Endodermal cell (in vitro differentiated cells): Measurements from ENCODE around the gene CFAP52. TPM values are rescaled to one million over a fixed set of nuclear protein-coding genes. Genes with fewer than 3 reads are reported as not detected.
"Not testable (repeated sequence)": the region's sequence is repeated elsewhere in the genome, so short reads cannot be mapped to it uniquely, and the experiment has no call there.

Experiments
- DNase-seq: peaks from one replicate; pipeline ENCODE4 v3.0.0-alpha.2; 2017
- H3K27ac ChIP-seq: 2 replicates; pipeline ENCODE4 v1.5.1; 2013; ENCODE audit warnings: mild to moderate bottlenecking, low read depth, low read length, moderate library complexity
- H3K27me3 ChIP-seq: 2 replicates; pipeline ENCODE4 v1.6.1; 2013; ENCODE audit warnings: mild to moderate bottlenecking, low read length, moderate library complexity; ENCODE audit not compliant: insufficient read depth, control insufficient read depth, poor library complexity, severe bottlenecking
- H3K36me3 ChIP-seq: 2 replicates; pipeline ENCODE4 v1.7.0; 2013; ENCODE audit warnings: mild to moderate bottlenecking, low read length, moderate library complexity; ENCODE audit not compliant: control insufficient read depth, insufficient read depth
- H3K4me1 ChIP-seq: one replicate; pipeline ENCODE4 v1.7.0; 2013; ENCODE audit warnings: low read length; ENCODE audit not compliant: control insufficient read depth, insufficient read depth
- H3K4me3 ChIP-seq: 2 replicates; pipeline ENCODE4 v1.5.1; 2013; ENCODE audit warnings: mild to moderate bottlenecking, low read length, moderate library complexity
- H3K9ac ChIP-seq: 2 replicates; pipeline ENCODE4 v1.6.1; 2013; ENCODE audit warnings: mild to moderate bottlenecking, low read length, moderate library complexity; ENCODE audit not compliant: poor library complexity, severe bottlenecking; ENCODE audit errors: extremely low read depth
- H3K9me3 ChIP-seq: 2 replicates; pipeline ENCODE4 v1.6.1; 2013; ENCODE audit warnings: mild to moderate bottlenecking, low read length, moderate library complexity; ENCODE audit not compliant: control insufficient read depth
- H3K27ac Mint-ChIP-seq: 2 replicates; pipeline ENCODE4 v1.8.0; 2020; ENCODE audit warnings: mixed read lengths
- H3K27me3 Mint-ChIP-seq: 2 replicates; pipeline ENCODE4 v1.8.0; 2021; ENCODE audit warnings: mild to moderate bottlenecking, mixed read lengths; ENCODE audit not compliant: insufficient read depth
- H3K36me3 Mint-ChIP-seq: 2 replicates; pipeline ENCODE4 v1.8.0; 2020; ENCODE audit warnings: low read depth, mixed read lengths
- H3K4me1 Mint-ChIP-seq: 2 replicates; pipeline ENCODE4 v1.8.0; 2020; ENCODE audit warnings: mixed read lengths
- H3K4me3 Mint-ChIP-seq: 2 replicates; pipeline ENCODE4 v1.8.0; 2020; ENCODE audit warnings: mild to moderate bottlenecking, moderate library complexity, mixed read lengths
- H3K9me3 Mint-ChIP-seq: 2 replicates; pipeline ENCODE4 v1.8.0; 2020; ENCODE audit warnings: mild to moderate bottlenecking, mixed read lengths
- WGBS, 2 experiments: methylation state at CpG; one replicate each; pipeline versions ENCODE4 v1.1.5 to v1.1.7; 2013; ENCODE audit warnings: missing lambda C conversion rate in 2 of 2, mixed read lengths in 1 of 2; ENCODE audit not compliant: insufficient coverage in 1 of 2, insufficient read length in 1 of 2; 5-methylcytosine and 5-hydroxymethylcytosine counted together
- total RNA-seq, 2 donors: library from RNA; stranded (reverse); fragmentation: NEBNext Ultra II Directional in 1 of 2; extraction: Animal tissue kit (Norgen Biotek cat#: 25700) in 1 of 2; gene quantifications; 2 replicates in 1 of 2; 3 replicates in 1 of 2; pipeline ENCODE4 v1.2.1, GENCODE V29; 2021
- TF ChIP-seq, protein P1 (sequence below): fragments of 200-600 bp; sonication (generic); conservative IDR thresholded peaks from 2 replicates; pipeline ENCODE4 v1.5.0; 2021; ENCODE audit warnings: antibody characterized with exemption, mild to moderate bottlenecking

CFAP52 gene
- total RNA-seq, 2 donors from 2014 or later: 0.29 to 0.51 TPM

- Histone ChIP-seq H3K4me3 (no peak overlapping the region), H3K9me3 (no peaks in the 10 kb centered on the region), H3K36me3 (no peaks in the 10 kb centered on the region), H3K27ac (no peak overlapping the region), H3K27me3 (no peaks in the 10 kb centered on the region), H3K4me1 (no peaks in the 10 kb centered on the region), H3K9ac (no peak overlapping the region)
- no peak overlapping the region for H3K27ac Mint-ChIP-seq
- no peak for DNase-seq
- H3K4me1 Mint-ChIP-seq: no peaks in the 10 kb centered on the region
- H3K4me3 Mint-ChIP-seq: no peak overlapping the region
- H3K36me3 Mint-ChIP-seq: no peaks in the 10 kb centered on the region
- H3K27me3 Mint-ChIP-seq: no peaks in the 10 kb centered on the region
- TF ChIP-seq, protein P1, sequence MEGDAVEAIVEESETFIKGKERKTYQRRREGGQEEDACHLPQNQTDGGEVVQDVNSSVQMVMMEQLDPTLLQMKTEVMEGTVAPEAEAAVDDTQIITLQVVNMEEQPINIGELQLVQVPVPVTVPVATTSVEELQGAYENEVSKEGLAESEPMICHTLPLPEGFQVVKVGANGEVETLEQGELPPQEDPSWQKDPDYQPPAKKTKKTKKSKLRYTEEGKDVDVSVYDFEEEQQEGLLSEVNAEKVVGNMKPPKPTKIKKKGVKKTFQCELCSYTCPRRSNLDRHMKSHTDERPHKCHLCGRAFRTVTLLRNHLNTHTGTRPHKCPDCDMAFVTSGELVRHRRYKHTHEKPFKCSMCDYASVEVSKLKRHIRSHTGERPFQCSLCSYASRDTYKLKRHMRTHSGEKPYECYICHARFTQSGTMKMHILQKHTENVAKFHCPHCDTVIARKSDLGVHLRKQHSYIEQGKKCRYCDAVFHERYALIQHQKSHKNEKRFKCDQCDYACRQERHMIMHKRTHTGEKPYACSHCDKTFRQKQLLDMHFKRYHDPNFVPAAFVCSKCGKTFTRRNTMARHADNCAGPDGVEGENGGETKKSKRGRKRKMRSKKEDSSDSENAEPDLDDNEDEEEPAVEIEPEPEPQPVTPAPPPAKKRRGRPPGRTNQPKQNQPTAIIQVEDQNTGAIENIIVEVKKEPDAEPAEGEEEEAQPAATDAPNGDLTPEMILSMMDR: no peak
- peaks cover 4% of the 10 kb centered on the region for H3K9me3 Mint-ChIP-seq
- 84 to 94% methylated on average over 2 to 4 of the region's 4 CpGs for WGBS, 2 experiments
Observed at GRCh38 chr17:9598661-9599060, 22.2 kb downstream of the CFAP52 start.

- H3K27ac Mint-ChIP-seq, H3K27me3 ChIP-seq, H3K4me1 ChIP-seq, DNase-seq, H3K9ac ChIP-seq, H3K4me3 Mint-ChIP-seq, H3K4me3 ChIP-seq, H3K4me1 Mint-ChIP-seq, H3K27ac ChIP-seq, H3K27me3 Mint-ChIP-seq, H3K9me3 Mint-ChIP-seq, H3K36me3 ChIP-seq, H3K9me3 ChIP-seq, H3K36me3 Mint-ChIP-seq: not testable (repeated sequence)
- 86% methylated on average over 5 of the region's 5 CpGs; no CpG with 5 or more reads in 1 of the 2 experiments for WGBS, 2 experiments
Observed at GRCh38 chr17:9604583-9604982, 28.1 kb downstream of the CFAP52 start.

DNA sequence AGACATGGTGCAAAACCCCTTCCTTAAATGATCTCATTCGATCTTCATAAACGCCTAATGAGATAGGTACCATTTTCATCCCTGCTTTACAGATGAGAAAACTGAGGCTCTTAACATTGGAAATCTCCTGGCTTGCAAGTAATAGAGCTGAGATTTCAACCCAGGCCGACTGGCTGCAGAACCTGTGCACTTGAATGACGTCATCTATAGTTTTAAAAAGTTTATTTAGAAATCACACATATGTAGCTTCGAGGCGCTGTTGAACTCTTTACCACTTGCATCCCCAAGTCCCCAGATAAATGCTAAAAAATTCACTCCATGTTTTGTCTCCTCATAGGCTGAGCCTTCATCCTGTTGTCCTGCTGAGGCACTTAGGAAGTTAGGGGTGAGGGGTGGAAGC, 30.0 kb downstream of the CFAP52 start:
- Mint-ChIP-seq H3K4me1 (no peaks in the 10 kb centered on the region), H3K36me3 (no peaks in the 10 kb centered on the region), H3K9me3 (no peaks in the 10 kb centered on the region), H3K4me3 (no peak overlapping the region), H3K27me3 (no peaks in the 10 kb centered on the region), H3K27ac (no peak overlapping the region)
- TF ChIP-seq, protein P1: no peak
- no peaks in the 10 kb centered on the region for H3K9me3 ChIP-seq
- 89% methylated on average over 5 to 6 of the region's 6 CpGs for WGBS, 2 experiments
- no peak overlapping the region for H3K9ac ChIP-seq
- no peak for DNase-seq
- no peaks in the 10 kb centered on the region for H3K36me3 ChIP-seq
- H3K27me3 ChIP-seq: no peaks in the 10 kb centered on the region
- no peak overlapping the region for H3K4me3 ChIP-seq
- H3K4me1 ChIP-seq: no peaks in the 10 kb centered on the region
- no peak overlapping the region for H3K27ac ChIP-seq

GRCh38 chr17:9607058-9607457, 30.6 kb downstream of the CFAP52 start:
- H3K9me3 ChIP-seq, H3K9me3 Mint-ChIP-seq, DNase-seq, H3K4me3 ChIP-seq, H3K36me3 ChIP-seq, H3K9ac ChIP-seq, H3K27ac Mint-ChIP-seq, H3K36me3 Mint-ChIP-seq, H3K27me3 Mint-ChIP-seq, H3K27me3 ChIP-seq, H3K27ac ChIP-seq, H3K4me1 Mint-ChIP-seq, H3K4me3 Mint-ChIP-seq, H3K4me1 ChIP-seq: not testable (repeated sequence)
- 72 to 88% methylated on average over 4 of the region's 5 CpGs for WGBS, 2 experiments
